Natural killer cell treated with Interleukin-12 subunit alpha and Interleukin-12 subunit beta and Interleukin-15 and Interleukin-18, amount 100 ng/mL, for 72 hours (primary cell): ENCODE data around the gene IVD. TPM values are rescaled to one million over a fixed set of nuclear protein-coding genes. Genes with fewer than 3 reads are reported as not detected.

ENCODE experiments used
- ATAC-seq, 2 donors: fragments of 150-1000 bp; cut with Tn5 transposase in 1 of 2; sonication (Bioruptor Pico), chemical (Tn5 transposase) in 1 of 2; 2 replicates each; pipeline ENCODE4 v1.10.0; 2021
- DNase-seq: peaks from one replicate; pipeline ENCODE4 v3.0.0; 2022; ENCODE audit warnings: low spot score
- H3K27ac Mint-ChIP-seq, 2 donors: 1 replicate in 1 of 2; 2 replicates in 1 of 2; pipeline ENCODE4 v1.8.0; 2022; ENCODE audit warnings: mixed read lengths in 2 of 2, mild to moderate bottlenecking in 1 of 2, moderate library complexity in 1 of 2
- H3K27me3 Mint-ChIP-seq, 2 donors: 1 replicate in 1 of 2; 2 replicates in 1 of 2; pipeline ENCODE4 v1.8.0; 2022; ENCODE audit warnings: mixed read lengths in 2 of 2
- H3K36me3 Mint-ChIP-seq: one replicate; pipeline ENCODE4 v1.8.0; 2022; ENCODE audit warnings: mixed read lengths
- H3K4me1 Mint-ChIP-seq, 2 donors: 1 replicate in 1 of 2; 2 replicates in 1 of 2; pipeline ENCODE4 v1.8.0; 2022; ENCODE audit warnings: low read depth in 2 of 2, mixed read lengths in 2 of 2, mild to moderate bottlenecking in 1 of 2
- H3K4me3 Mint-ChIP-seq: one replicate; pipeline ENCODE4 v1.8.0; 2022; ENCODE audit warnings: mixed read lengths
- H3K9me3 Mint-ChIP-seq: 2 replicates; pipeline ENCODE4 v1.8.0; 2022; ENCODE audit warnings: mixed read lengths
- total RNA-seq, 2 donors: library from RNA; stranded (reverse); gene quantifications; one replicate each; pipeline ENCODE4 v1.2.3, GENCODE V29; 2022

Gene IVD
- total RNA-seq, 2 donors from 2014 or later, result 63.3 to 111 TPM

- ATAC-seq, result no peak
- H3K36me3 Mint-ChIP-seq, result peaks cover 14% of the 10 kb centered on the region
- H3K4me3 Mint-ChIP-seq, result no peak overlapping the region
- H3K4me1 Mint-ChIP-seq, result peaks cover 8 to 21% of the 10 kb centered on the region in 2 donors
- DNase-seq, result no peak
- H3K9me3 Mint-ChIP-seq, result no peaks in the 10 kb centered on the region
- peak overlapping the region in 1 of 2 donors; percentile 1 for H3K27ac Mint-ChIP-seq
- H3K27me3 Mint-ChIP-seq, result no peaks in the 10 kb centered on the region
These were observed 6.6 kb downstream of the IVD start for GRCh38 chr15:40412095-40412759.

- ATAC-seq (no peak), DNase-seq (no peak)
- H3K27me3 Mint-ChIP-seq, result no peaks in the 10 kb centered on the region
- peaks cover 14% of the 10 kb centered on the region for H3K36me3 Mint-ChIP-seq
- no peaks in the 10 kb centered on the region for H3K9me3 Mint-ChIP-seq
- H3K4me3 Mint-ChIP-seq, result no peak overlapping the region
- no peak overlapping the region for H3K27ac Mint-ChIP-seq
- H3K4me1 Mint-ChIP-seq, result peaks cover 0 to 13% of the 10 kb centered on the region in 2 donors
These were observed 7.4 kb downstream of the IVD start for GRCh38 chr15:40413036-40413435.

- Mint-ChIP-seq H3K36me3 (peaks cover 14% of the 10 kb centered on the region), H3K9me3 (no peaks in the 10 kb centered on the region), H3K4me1 (peaks cover 0 to 10% of the 10 kb centered on the region in 2 donors), H3K4me3 (no peak overlapping the region), H3K27me3 (no peaks in the 10 kb centered on the region), H3K27ac (no peak overlapping the region)
- ATAC-seq (no peak), DNase-seq (no peak)
These were observed 9.2 kb downstream of the IVD start for GRCh38 chr15:40414816-40415215.

- Mint-ChIP-seq H3K27ac (no peak overlapping the region), H3K4me1 (peaks cover 0 to 10% of the 10 kb centered on the region in 2 donors), H3K9me3 (no peaks in the 10 kb centered on the region), H3K27me3 (no peaks in the 10 kb centered on the region), H3K4me3 (no peak overlapping the region), H3K36me3 (peaks cover 14% of the 10 kb centered on the region)
- no peak for ATAC-seq
- no peak for DNase-seq
These were observed 9.6 kb downstream of the IVD start for GRCh38 chr15:40415226-40415625.

GRCh38 chr15:40416056-40416455 lies 10.5 kb downstream of the IVD start:
- Mint-ChIP-seq H3K4me3 (no peak overlapping the region), H3K36me3 (peaks cover 9% of the 10 kb centered on the region), H3K27me3 (no peaks in the 10 kb centered on the region), H3K27ac (no peak overlapping the region), H3K4me1 (peaks cover 0 to 6% of the 10 kb centered on the region in 2 donors), H3K9me3 (no peaks in the 10 kb centered on the region)
- DNase-seq, result no peak
- no peak for ATAC-seq

GRCh38 chr15:40418126-40418525 lies 12.5 kb downstream of the IVD start:
- Mint-ChIP-seq H3K27ac (no peak overlapping the region), H3K4me3 (no peak overlapping the region), H3K9me3 (no peaks in the 10 kb centered on the region), H3K27me3 (no peaks in the 10 kb centered on the region), H3K4me1 (no peaks in the 10 kb centered on the region), H3K36me3 (no peaks in the 10 kb centered on the region)
- DNase-seq (no peak), ATAC-seq (no peak)

GRCh38 chr15:40420071-40420713 lies 14.6 kb downstream of the IVD start:
- Mint-ChIP-seq H3K36me3 (no peaks in the 10 kb centered on the region), H3K4me1 (no peaks in the 10 kb centered on the region), H3K9me3 (no peaks in the 10 kb centered on the region), H3K4me3 (no peak overlapping the region), H3K27me3 (no peaks in the 10 kb centered on the region), H3K27ac (no peak overlapping the region)
- DNase-seq (no peak), ATAC-seq (no peak)

GRCh38 chr15:40420793-40421192 lies 15.2 kb downstream of the IVD start:
- Mint-ChIP-seq H3K9me3 (no peaks in the 10 kb centered on the region), H3K4me3 (no peak overlapping the region), H3K36me3 (no peaks in the 10 kb centered on the region), H3K27ac (no peak overlapping the region), H3K4me1 (no peaks in the 10 kb centered on the region), H3K27me3 (no peaks in the 10 kb centered on the region)
- DNase-seq, result no peak
- no peak for ATAC-seq

- Mint-ChIP-seq H3K36me3 (no peaks in the 10 kb centered on the region), H3K4me1 (no peaks in the 10 kb centered on the region), H3K4me3 (no peak overlapping the region), H3K27me3 (no peaks in the 10 kb centered on the region), H3K27ac (no peak overlapping the region), H3K9me3 (no peaks in the 10 kb centered on the region)
- DNase-seq, result peak; percentile 77
- peak; percentile 94 to 95 for ATAC-seq
These were observed 15.9 kb downstream of the IVD start for GRCh38 chr15:40421246-40422157.

- Mint-ChIP-seq H3K36me3 (no peaks in the 10 kb centered on the region), H3K4me3 (no peak overlapping the region), H3K9me3 (no peaks in the 10 kb centered on the region), H3K27ac (no peak overlapping the region), H3K27me3 (no peaks in the 10 kb centered on the region), H3K4me1 (no peaks in the 10 kb centered on the region)
- DNase-seq (no peak), ATAC-seq (no peak)
These were observed 19.0 kb downstream of the IVD start for GRCh38 chr15:40424483-40425115.

GRCh38 chr15:40425681-40426080 lies 20.1 kb downstream of the IVD start:
- Mint-ChIP-seq H3K9me3 (no peaks in the 10 kb centered on the region), H3K4me1 (no peaks in the 10 kb centered on the region), H3K27ac (no peak overlapping the region), H3K36me3 (no peaks in the 10 kb centered on the region), H3K27me3 (no peaks in the 10 kb centered on the region), H3K4me3 (no peak overlapping the region)
- DNase-seq, result no peak
- no peak for ATAC-seq

GRCh38 chr15:40427188-40427587 lies 21.6 kb downstream of the IVD start:
- ATAC-seq (no peak), DNase-seq (no peak)
- Mint-ChIP-seq H3K4me1 (no peaks in the 10 kb centered on the region), H3K27ac (no peak overlapping the region), H3K9me3 (no peaks in the 10 kb centered on the region), H3K36me3 (no peaks in the 10 kb centered on the region), H3K4me3 (no peak overlapping the region), H3K27me3 (no peaks in the 10 kb centered on the region)

- H3K9me3 Mint-ChIP-seq, result no peaks in the 10 kb centered on the region
- H3K4me1 Mint-ChIP-seq, result peaks cover 0 to 3% of the 10 kb centered on the region in 2 donors
- no peak overlapping the region for H3K4me3 Mint-ChIP-seq
- no peaks in the 10 kb centered on the region for H3K36me3 Mint-ChIP-seq
- ATAC-seq, result no peak
- no peaks in the 10 kb centered on the region for H3K27me3 Mint-ChIP-seq
- no peak for DNase-seq
- no peak overlapping the region for H3K27ac Mint-ChIP-seq
These were observed 22.6 kb downstream of the IVD start for GRCh38 chr15:40428185-40428584.
